Measurements from ENCODE around the gene STAT1.

Gene STAT1

GRCh38 chr2:190948671-190949070 lies 65.3 kb downstream of the STAT1 start:
- DNase-seq, result no peak

DNA sequence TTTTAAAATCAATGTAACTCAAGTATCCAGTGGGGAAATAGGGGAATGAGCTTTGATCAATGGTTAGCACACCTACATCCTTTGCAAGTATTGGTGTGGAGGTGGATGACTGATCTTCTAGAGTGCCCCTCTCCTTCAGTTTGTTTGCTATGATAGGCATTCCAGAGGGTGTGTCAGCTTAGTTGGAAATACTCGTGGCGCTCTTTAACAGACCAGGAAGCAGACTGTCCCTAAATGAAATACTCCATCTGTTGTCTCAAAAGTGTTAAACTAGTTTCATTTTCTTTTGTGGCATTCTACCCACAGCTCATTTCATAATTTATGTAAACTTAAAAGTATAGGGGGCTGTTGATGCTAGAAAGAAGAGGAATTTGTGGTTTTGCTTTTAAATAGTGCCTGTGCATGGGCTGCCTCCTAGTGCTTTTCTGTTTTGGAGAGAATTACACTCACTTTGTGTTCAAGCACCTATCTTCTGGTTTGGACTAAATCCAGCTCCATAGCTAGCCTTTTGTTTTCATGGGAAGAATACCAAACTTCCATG lies 66.2 kb downstream of the STAT1 start:
- DNase-seq, result no peak

GRCh38 chr2:190947141-190947540 lies 66.8 kb downstream of the STAT1 start:
- DNase-seq, result no peak

- no peak for DNase-seq
These were observed 70.3 kb downstream of the STAT1 start for GRCh38 chr2:190943706-190944105.

- DNase-seq, result no peak
These were observed 71.3 kb downstream of the STAT1 start for GRCh38 chr2:190942697-190943096.

GRCh38 chr2:190941571-190941970 lies 72.4 kb downstream of the STAT1 start:
- no peak for DNase-seq

DNA sequence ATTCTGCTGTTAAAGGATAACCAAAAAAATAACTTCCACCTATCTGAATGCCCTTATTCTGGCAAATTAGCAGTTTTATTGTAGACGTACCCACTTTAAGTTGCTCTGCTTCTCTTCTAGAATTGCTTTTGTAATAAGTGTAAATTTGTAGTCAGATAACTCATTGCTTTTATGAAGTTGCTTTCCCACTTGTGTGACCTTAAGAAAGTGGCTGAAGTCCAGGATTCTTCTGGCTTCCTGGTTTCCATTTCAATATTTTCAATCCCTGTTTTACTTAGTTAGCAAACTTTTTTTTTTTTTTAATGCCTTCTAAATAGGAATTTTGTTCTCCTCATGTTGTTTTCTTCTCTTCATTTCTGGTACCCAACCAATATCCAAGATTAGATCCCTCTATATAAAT lies 73.5 kb downstream of the STAT1 start:
- no peak for DNase-seq

DNA sequence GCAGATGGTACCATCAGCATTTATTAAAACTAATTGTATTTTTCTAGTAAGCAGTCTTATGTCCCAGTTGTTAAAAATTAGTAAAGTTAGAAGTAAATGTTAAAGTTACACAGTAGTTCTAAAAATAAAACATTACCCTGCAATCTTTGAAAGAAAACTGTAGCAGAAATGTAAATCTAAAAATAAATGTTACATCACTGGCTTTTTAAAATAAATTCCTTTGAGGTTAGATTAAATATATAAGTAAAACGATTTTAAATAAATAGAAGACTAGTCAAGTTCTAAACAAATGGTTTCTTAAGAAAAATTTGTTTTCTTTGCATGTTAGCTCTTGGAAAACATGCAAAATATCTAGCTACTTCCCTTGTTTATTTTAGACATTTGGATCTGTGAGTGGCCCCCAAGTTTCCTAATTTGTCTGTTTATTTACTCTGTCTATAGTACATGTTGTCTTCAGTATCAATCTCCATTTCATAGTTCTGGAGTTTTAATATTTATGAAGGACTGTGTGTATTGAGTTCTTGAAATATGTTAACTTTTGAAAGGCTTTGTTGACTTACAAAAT lies 75.1 kb downstream of the STAT1 start:
- DNase-seq, result no peak

- no peak for DNase-seq
These were observed 78.9 kb downstream of the STAT1 start for GRCh38 chr2:190935054-190935453.

GRCh38 chr2:190933361-190933760 lies 80.6 kb downstream of the STAT1 start:
- no peak for DNase-seq

GRCh38 chr2:190932514-190932913 lies 81.5 kb downstream of the STAT1 start:
- DNase-seq, result no peak

GRCh38 chr2:190930411-190930810 lies 83.6 kb downstream of the STAT1 start:
- DNase-seq, result no peak

DNA sequence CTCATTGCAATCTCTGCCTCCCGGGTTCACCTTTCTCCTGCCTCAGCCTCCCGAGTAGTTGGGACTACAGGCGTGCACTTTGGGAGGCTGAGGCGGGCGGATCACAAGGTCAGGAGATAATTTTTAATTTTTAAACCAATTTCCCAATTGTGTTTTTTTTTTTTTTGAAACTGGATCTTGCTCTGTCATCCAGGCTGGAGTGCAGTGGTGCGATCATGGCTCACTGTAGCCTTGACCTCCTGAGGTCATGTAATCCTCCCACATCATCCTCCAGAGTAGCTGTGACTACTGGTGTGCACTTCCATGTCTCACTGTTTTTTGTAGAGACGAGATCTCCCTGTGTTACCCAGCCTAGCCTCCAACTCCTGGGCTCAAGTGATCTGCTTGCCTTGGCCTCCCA lies 84.1 kb downstream of the STAT1 start:
- DNase-seq, result no peak

- no peak for DNase-seq
These were observed 86.7 kb downstream of the STAT1 start for GRCh38 chr2:190927301-190927700.

- DNase-seq, result no peak
These were observed 91.6 kb downstream of the STAT1 start for GRCh38 chr2:190922376-190922775.

- DNase-seq, result no peak
These were observed 93.9 kb downstream of the STAT1 start for GRCh38 chr2:190920085-190920484.

Measured in activated CD4-positive, alpha-beta T cell treated with anti-CD3 and anti-CD28 coated beads, Interleukin-2, amount 50 U/mL, for 1 hour (primary cell).